ENCODE measurements around the gene CDK14.

DNA sequence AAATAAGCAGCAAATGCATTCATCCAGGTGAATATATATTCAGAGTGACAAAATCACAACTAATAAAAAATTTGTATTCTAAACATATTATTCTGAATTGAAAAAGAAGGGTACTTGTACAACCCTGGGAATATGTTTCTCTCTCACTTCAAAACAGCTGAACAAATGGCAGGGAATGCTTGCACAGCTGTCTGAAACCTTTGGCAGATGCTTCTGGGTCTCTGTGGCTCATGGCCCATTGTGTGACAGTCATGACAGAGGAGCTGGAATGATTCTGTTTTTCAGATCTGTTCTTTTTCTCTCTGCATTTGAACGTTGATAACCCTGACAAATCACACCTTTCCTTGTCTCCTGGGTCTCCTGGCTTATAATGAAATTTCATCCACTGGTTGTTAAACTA, 392.4 kb downstream of the CDK14 start:
- TF ChIP-seq, protein P1, sequence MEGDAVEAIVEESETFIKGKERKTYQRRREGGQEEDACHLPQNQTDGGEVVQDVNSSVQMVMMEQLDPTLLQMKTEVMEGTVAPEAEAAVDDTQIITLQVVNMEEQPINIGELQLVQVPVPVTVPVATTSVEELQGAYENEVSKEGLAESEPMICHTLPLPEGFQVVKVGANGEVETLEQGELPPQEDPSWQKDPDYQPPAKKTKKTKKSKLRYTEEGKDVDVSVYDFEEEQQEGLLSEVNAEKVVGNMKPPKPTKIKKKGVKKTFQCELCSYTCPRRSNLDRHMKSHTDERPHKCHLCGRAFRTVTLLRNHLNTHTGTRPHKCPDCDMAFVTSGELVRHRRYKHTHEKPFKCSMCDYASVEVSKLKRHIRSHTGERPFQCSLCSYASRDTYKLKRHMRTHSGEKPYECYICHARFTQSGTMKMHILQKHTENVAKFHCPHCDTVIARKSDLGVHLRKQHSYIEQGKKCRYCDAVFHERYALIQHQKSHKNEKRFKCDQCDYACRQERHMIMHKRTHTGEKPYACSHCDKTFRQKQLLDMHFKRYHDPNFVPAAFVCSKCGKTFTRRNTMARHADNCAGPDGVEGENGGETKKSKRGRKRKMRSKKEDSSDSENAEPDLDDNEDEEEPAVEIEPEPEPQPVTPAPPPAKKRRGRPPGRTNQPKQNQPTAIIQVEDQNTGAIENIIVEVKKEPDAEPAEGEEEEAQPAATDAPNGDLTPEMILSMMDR (IDR thresholded peaks at IDR 0.05; ENCODE audit: low read length): no peak
- TF ChIP-seq EZH2 (optimal IDR thresholded peaks at IDR 0.05; ENCODE audit: low read depth, low read length): no peak
